Measurements from ENCODE around the gene ABHD18.
"Not testable (repeated sequence)": the region's sequence is repeated elsewhere in the genome, so short reads cannot be mapped to it uniquely, and the experiment has no call there.

Gene ABHD18

GRCh38 chr4:127959794-127960193 is 5.4 kb upstream of the ABHD18 start:
- Histone ChIP-seq H3K9me3 (no peaks in the 10 kb centered on the region), H3K9ac (no peak overlapping the region)
- TF ChIP-seq Cebpa-rat (IDR thresholded peaks at IDR 0.05) = no peak

GRCh38 chr4:127963633-127964398 is 1.4 kb upstream of the ABHD18 start:
- not testable (repeated sequence) for H3K9me3 ChIP-seq, H3K27me3 ChIP-seq
- peak overlapping the region; percentile 77 for H3K4me2 ChIP-seq
- peaks cover 32% of the 10 kb centered on the region for H3K4me1 ChIP-seq
- peak overlapping the region; percentile 91 for H3K27ac ChIP-seq
- peak overlapping the region; percentile 95 for H3K9ac ChIP-seq
- peaks cover 51% of the 10 kb centered on the region for H4K20me1 ChIP-seq
- peaks cover 12% of the 10 kb centered on the region; the same call in 1 of the 2 replicates for H3K36me3 ChIP-seq
- peak overlapping the region; percentile 94 for H3K4me3 ChIP-seq

More at GRCh38 chr4:127959794-127960193, 5.4 kb upstream of the ABHD18 start:
- Histone ChIP-seq H3K36me3 (peaks cover 31% of the 10 kb centered on the region), H3K4me2 (no peak overlapping the region), H3K4me1 (peaks cover 11% of the 10 kb centered on the region; the same call in 1 of the 2 replicates), H3K27ac (no peak overlapping the region), H4K20me1 (peaks cover 34% of the 10 kb centered on the region), H3K27me3 (no peaks in the 10 kb centered on the region), H3K4me3 (no peak overlapping the region)

GRCh38 chr4:127964426-127965061 is 662 bp upstream of the ABHD18 start:
- peaks cover 32% of the 10 kb centered on the region for H3K4me1 ChIP-seq
- peak overlapping the region; percentile 77 for H3K4me2 ChIP-seq
- not testable (repeated sequence) for H3K27me3 ChIP-seq, H3K9me3 ChIP-seq
- H3K27ac ChIP-seq = peak overlapping the region; percentile 91
- H4K20me1 ChIP-seq = peaks cover 55% of the 10 kb centered on the region
- peak overlapping the region; percentile 94 for H3K4me3 ChIP-seq
- peak overlapping the region; percentile 95 for H3K9ac ChIP-seq
- H3K36me3 ChIP-seq = peaks cover 12% of the 10 kb centered on the region; the same call in 1 of the 2 replicates

- Histone ChIP-seq H3K9ac (peak overlapping the region; percentile 95), H3K4me3 (peak overlapping the region; percentile 94), H3K4me1 (peaks cover 32% of the 10 kb centered on the region), H3K9me3 (no peaks in the 10 kb centered on the region), H4K20me1 (peaks cover 58% of the 10 kb centered on the region), H3K27me3 (no peaks in the 10 kb centered on the region), H3K27ac (peak overlapping the region; percentile 91), H3K36me3 (peaks cover 15% of the 10 kb centered on the region; the same call in 1 of the 2 replicates), H3K4me2 (peak overlapping the region; percentile 75)
- no peak for TF ChIP-seq Cebpa-rat (IDR thresholded peaks at IDR 0.05)
Measured at GRCh38 chr4:127965803-127966175, 583 bp downstream of the ABHD18 start.

GRCh38 chr4:127967141-127967775 is 2.1 kb downstream of the ABHD18 start:
- no peaks in the 10 kb centered on the region for H3K27me3 ChIP-seq
- no peak for TF ChIP-seq Cebpa-rat (IDR thresholded peaks at IDR 0.05)
- H3K4me3 ChIP-seq = no peak overlapping the region
- no peaks in the 10 kb centered on the region for H3K9me3 ChIP-seq
- peaks cover 68% of the 10 kb centered on the region for H4K20me1 ChIP-seq
- H3K4me2 ChIP-seq = peak overlapping the region; percentile 75
- peaks cover 20% of the 10 kb centered on the region for H3K36me3 ChIP-seq
- H3K4me1 ChIP-seq = peaks cover 28% of the 10 kb centered on the region
- no peak overlapping the region for H3K27ac ChIP-seq
- H3K9ac ChIP-seq = no peak overlapping the region

- peaks cover 25% of the 10 kb centered on the region for H3K36me3 ChIP-seq
- peaks cover 69% of the 10 kb centered on the region for H4K20me1 ChIP-seq
- H3K9ac ChIP-seq = no peak overlapping the region
- no peak overlapping the region for H3K27ac ChIP-seq
- peaks cover 23% of the 10 kb centered on the region for H3K4me1 ChIP-seq
- no peak overlapping the region for H3K4me2 ChIP-seq
- TF ChIP-seq Cebpa-rat (IDR thresholded peaks at IDR 0.05) = no peak
- H3K27me3 ChIP-seq = no peaks in the 10 kb centered on the region
- no peak overlapping the region for H3K4me3 ChIP-seq
- no peaks in the 10 kb centered on the region for H3K9me3 ChIP-seq
Measured at GRCh38 chr4:127968586-127968985, 3.4 kb downstream of the ABHD18 start.

GRCh38 chr4:127970925-127971324 is 5.7 kb downstream of the ABHD18 start:
- not testable (repeated sequence) for H3K4me3 ChIP-seq, H3K9ac ChIP-seq
- H4K20me1 ChIP-seq = peaks cover 60% of the 10 kb centered on the region

GRCh38 chr4:127975121-127975770 is 10.0 kb downstream of the ABHD18 start:
- no peak overlapping the region for H3K4me3 ChIP-seq
- peaks cover 26% of the 10 kb centered on the region; the same call in 1 of the 2 replicates for H3K9me3 ChIP-seq
- H3K4me2 ChIP-seq = no peak overlapping the region
- no peak overlapping the region for H3K27ac ChIP-seq
- peaks cover 32% of the 10 kb centered on the region for H4K20me1 ChIP-seq
- no peaks in the 10 kb centered on the region for H3K4me1 ChIP-seq
- H3K9ac ChIP-seq = no peak overlapping the region
- peaks cover 67% of the 10 kb centered on the region for H3K36me3 ChIP-seq
- TF ChIP-seq Cebpa-rat (IDR thresholded peaks at IDR 0.05) = peak; percentile 53; the same call in 1 of the 2 replicates
- no peaks in the 10 kb centered on the region for H3K27me3 ChIP-seq

More at GRCh38 chr4:127970925-127971324, 5.7 kb downstream of the ABHD18 start:
- not testable (repeated sequence) for H3K27ac ChIP-seq, H3K4me2 ChIP-seq, H3K27me3 ChIP-seq, H3K9me3 ChIP-seq
- Histone ChIP-seq H3K4me1 (peaks cover 21% of the 10 kb centered on the region), H3K36me3 (peaks cover 46% of the 10 kb centered on the region)

- Histone ChIP-seq H3K9me3 (peaks cover 26% of the 10 kb centered on the region; the same call in 1 of the 2 replicates), H3K36me3 (peaks cover 46% of the 10 kb centered on the region), H3K4me3 (no peak overlapping the region), H3K27ac (no peak overlapping the region), H3K27me3 (no peaks in the 10 kb centered on the region), H3K9ac (no peak overlapping the region), H3K4me1 (no peaks in the 10 kb centered on the region), H3K4me2 (no peak overlapping the region), H4K20me1 (no peaks in the 10 kb centered on the region; the same call in 1 of the 2 replicates)
- TF ChIP-seq Cebpa-rat (IDR thresholded peaks at IDR 0.05) = no peak
Measured at GRCh38 chr4:127978930-127979329, 13.7 kb downstream of the ABHD18 start.
